Measurements from ENCODE around the gene PHKA1. TPM values are rescaled to one million over a fixed set of nuclear protein-coding genes. Genes with fewer than 3 reads are reported as not detected.
"Not testable (repeated sequence)": the region's sequence is repeated elsewhere in the genome, so short reads cannot be mapped to it uniquely, and the experiment has no call there.

Gene PHKA1
- total and polyA plus RNA-seq, 2 donors, result 3.4 to 5.3 TPM

GRCh38 chrX:72573158-72573511 is 141.0 kb downstream of the PHKA1 start:
- no peak for DNase-seq (ENCODE audit: extremely low spot score)
- WGBS, result under 1% methylated on average over 7 of the region's 7 CpGs
- no peaks in the 10 kb centered on the region for H3K4me1 ChIP-seq (ENCODE audit: insufficient read depth)
- H3K36me3 ChIP-seq (ENCODE audit: insufficient read depth), result no peaks in the 10 kb centered on the region
- no peak overlapping the region for H3K27ac ChIP-seq (ENCODE audit: low read depth)
- H3K4me3 ChIP-seq (ENCODE audit: low read depth, low read length), result peak overlapping the region; percentile 71

GRCh38 chrX:72572248-72573157 is 141.6 kb downstream of the PHKA1 start, which contains the start of gene HDAC8:
HDAC8 (minus strand) TSS chrX:72572843; CDS start chrX:72572761, 82 bp downstream.
- Histone ChIP-seq H3K27ac (ENCODE audit: low read depth) (peak within 1 kb of the TSS; percentile 6), H3K36me3 (ENCODE audit: insufficient read depth) (no peaks in the 10 kb centered on the region), H3K4me1 (ENCODE audit: insufficient read depth) (no peaks in the 10 kb centered on the region), H3K4me3 (ENCODE audit: low read depth, low read length) (peak within 1 kb of the TSS; percentile 71)
- peak; percentile 77 for DNase-seq (ENCODE audit: extremely low spot score)
- under 1% methylated on average over 36 of the region's 36 CpGs for WGBS

- no peak for DNase-seq (ENCODE audit: extremely low spot score)
- Histone ChIP-seq H3K4me3 (ENCODE audit: low read depth, low read length) (no peak overlapping the region), H3K36me3 (ENCODE audit: insufficient read depth) (no peaks in the 10 kb centered on the region), H3K4me1 (ENCODE audit: insufficient read depth) (no peaks in the 10 kb centered on the region), H3K27ac (ENCODE audit: low read depth) (no peak overlapping the region)
- WGBS, result 42% methylated on average over 2 of the region's 2 CpGs
Measured at GRCh38 chrX:72569786-72570185, 144.3 kb downstream of the PHKA1 start.

GRCh38 chrX:72568406-72569092 is 145.6 kb downstream of the PHKA1 start:
- Histone ChIP-seq H3K4me3 (ENCODE audit: low read depth, low read length) (no peak overlapping the region), H3K27ac (ENCODE audit: low read depth) (no peak overlapping the region), H3K36me3 (ENCODE audit: insufficient read depth) (no peaks in the 10 kb centered on the region), H3K4me1 (ENCODE audit: insufficient read depth) (no peaks in the 10 kb centered on the region)
- WGBS, result 75% methylated on average over 6 of the region's 6 CpGs
- DNase-seq (ENCODE audit: extremely low spot score), result no peak

- WGBS, result 95% methylated on average over 2 of the region's 2 CpGs
- no peak overlapping the region for H3K27ac ChIP-seq (ENCODE audit: low read depth)
- no peak for DNase-seq (ENCODE audit: extremely low spot score)
- no peaks in the 10 kb centered on the region for H3K4me1 ChIP-seq (ENCODE audit: insufficient read depth)
- no peak overlapping the region for H3K4me3 ChIP-seq (ENCODE audit: low read depth, low read length)
- no peaks in the 10 kb centered on the region for H3K36me3 ChIP-seq (ENCODE audit: insufficient read depth)
Measured at GRCh38 chrX:72566448-72566847, 147.7 kb downstream of the PHKA1 start.

GRCh38 chrX:72559655-72560054 is 154.5 kb downstream of the PHKA1 start:
- DNase-seq (ENCODE audit: extremely low spot score); H3K36me3 ChIP-seq (ENCODE audit: insufficient read depth); H3K4me3 ChIP-seq (ENCODE audit: low read depth, low read length); H3K27ac ChIP-seq (ENCODE audit: low read depth); H3K4me1 ChIP-seq (ENCODE audit: insufficient read depth): not testable (repeated sequence)
- 97% methylated on average over 28 of the region's 28 CpGs for WGBS

GRCh38 chrX:72554448-72555140 is 159.5 kb downstream of the PHKA1 start:
- 52% methylated on average over 16 of the region's 16 CpGs for WGBS
- no peak overlapping the region for H3K27ac ChIP-seq (ENCODE audit: low read depth)
- no peaks in the 10 kb centered on the region for H3K36me3 ChIP-seq (ENCODE audit: insufficient read depth)
- H3K4me3 ChIP-seq (ENCODE audit: low read depth, low read length), result no peak overlapping the region
- H3K4me1 ChIP-seq (ENCODE audit: insufficient read depth), result no peaks in the 10 kb centered on the region
- DNase-seq (ENCODE audit: extremely low spot score), result no peak

GRCh38 chrX:72552443-72552842 is 161.7 kb downstream of the PHKA1 start:
- not testable (repeated sequence) for H3K4me3 ChIP-seq (ENCODE audit: low read depth, low read length); H3K4me1 ChIP-seq (ENCODE audit: insufficient read depth); H3K27ac ChIP-seq (ENCODE audit: low read depth); DNase-seq (ENCODE audit: extremely low spot score); H3K36me3 ChIP-seq (ENCODE audit: insufficient read depth)
- WGBS, result 96% methylated on average over 6 of the region's 6 CpGs

- no peak overlapping the region for H3K27ac ChIP-seq (ENCODE audit: low read depth)
- no peak for DNase-seq (ENCODE audit: extremely low spot score)
- H3K4me1 ChIP-seq (ENCODE audit: insufficient read depth), result no peaks in the 10 kb centered on the region
- H3K36me3 ChIP-seq (ENCODE audit: insufficient read depth), result no peaks in the 10 kb centered on the region
- no peak overlapping the region for H3K4me3 ChIP-seq (ENCODE audit: low read depth, low read length)
Measured at GRCh38 chrX:72545990-72546389, 168.1 kb downstream of the PHKA1 start.

GRCh38 chrX:72540318-72540717 is 173.8 kb downstream of the PHKA1 start:
- H3K36me3 ChIP-seq (ENCODE audit: insufficient read depth), result no peaks in the 10 kb centered on the region
- no peak for DNase-seq (ENCODE audit: extremely low spot score)
- no peaks in the 10 kb centered on the region for H3K4me1 ChIP-seq (ENCODE audit: insufficient read depth)
- 10% methylated on average over 5 of the region's 5 CpGs for WGBS
- no peak overlapping the region for H3K4me3 ChIP-seq (ENCODE audit: low read depth, low read length)
- no peak overlapping the region for H3K27ac ChIP-seq (ENCODE audit: low read depth)

- H3K4me1 ChIP-seq (ENCODE audit: insufficient read depth), result no peaks in the 10 kb centered on the region
- no peaks in the 10 kb centered on the region for H3K36me3 ChIP-seq (ENCODE audit: insufficient read depth)
- WGBS, result 77% methylated on average over 2 of the region's 2 CpGs
- H3K4me3 ChIP-seq (ENCODE audit: low read depth, low read length), result no peak overlapping the region
- no peak overlapping the region for H3K27ac ChIP-seq (ENCODE audit: low read depth)
- no peak for DNase-seq (ENCODE audit: extremely low spot score)
Measured at GRCh38 chrX:72539822-72540221, 174.3 kb downstream of the PHKA1 start.

GRCh38 chrX:72536542-72536941 is 177.6 kb downstream of the PHKA1 start:
- H3K4me1 ChIP-seq (ENCODE audit: insufficient read depth), result no peaks in the 10 kb centered on the region
- no peak overlapping the region for H3K4me3 ChIP-seq (ENCODE audit: low read depth, low read length)
- H3K27ac ChIP-seq (ENCODE audit: low read depth), result no peak overlapping the region
- H3K36me3 ChIP-seq (ENCODE audit: insufficient read depth), result no peaks in the 10 kb centered on the region
- DNase-seq (ENCODE audit: extremely low spot score), result no peak
- 53% methylated on average over 1 of the region's 1 CpG for WGBS

- Histone ChIP-seq H3K4me1 (ENCODE audit: insufficient read depth) (no peaks in the 10 kb centered on the region), H3K36me3 (ENCODE audit: insufficient read depth) (no peaks in the 10 kb centered on the region), H3K27ac (ENCODE audit: low read depth) (no peak overlapping the region), H3K4me3 (ENCODE audit: low read depth, low read length) (no peak overlapping the region)
- WGBS, result 98% methylated on average over 3 of the region's 3 CpGs
- no peak for DNase-seq (ENCODE audit: extremely low spot score)
Measured at GRCh38 chrX:72532366-72532765, 181.7 kb downstream of the PHKA1 start.

Data from urinary bladder (tissue), 4 donors.